Heart left ventricle (tissue), 13 donors: ENCODE measurements around the gene ANKRD9.

Experiments used
- POLR2A ChIP-seq, 2 donors: fragments of 450-650 bp; IDR thresholded peaks; one replicate each; pipeline ENCODE4 v1.6.1; 2017; ENCODE audit warnings: antibody characterized with exemption in 2 of 2, mild to moderate bottlenecking in 2 of 2, moderate library complexity in 2 of 2
- TF ChIP-seq, protein P1 (sequence below), 12 donors: fragments of 200-600 bp; sonication (generic) in 4 of 12; IDR thresholded peaks; one replicate each; pipeline versions ENCODE4 v1.5.0 to v1.8.0; 2018 to 2022; ENCODE audit warnings: antibody characterized with exemption in 12 of 12, mild to moderate bottlenecking in 5 of 12
- donor health status: ischemic (EF 13 %, LVEDD 7.1; RV severe dilation, severe dysfunction).
- donor health status: DM: no; HTN: yes; CAD: no.
- donor health status: DM: no; HTN: no; CAD: no.
- donor health status: ischemic (EF 25% LVEDD 6.9; RV normal size, moderate dysfunction).
- donor health status: ischemic (EF 25% LVEDD 5.7; RV mildly dilated, moderate dysfunction).
- donor health status: ischemic (EF 35%, LVEDD 5.7; RV mildly dilated, moderate dysfunction).
- donor health status: nonischemic (EF 11% LVEDD 7.7; RV severe dilation, severe dysfunction).
- donor health status: DM: yes; HTN: yes; CAD: no.
- donor health status: PGD.
- donor health status: ischemic (EF 29% LVEDD 5.4; RV normal size, mild dysfunction).
- donor health status: nonischemic (EF 23%, LVEDD 6.1; RV moderate dilation, normal function).

DNA sequence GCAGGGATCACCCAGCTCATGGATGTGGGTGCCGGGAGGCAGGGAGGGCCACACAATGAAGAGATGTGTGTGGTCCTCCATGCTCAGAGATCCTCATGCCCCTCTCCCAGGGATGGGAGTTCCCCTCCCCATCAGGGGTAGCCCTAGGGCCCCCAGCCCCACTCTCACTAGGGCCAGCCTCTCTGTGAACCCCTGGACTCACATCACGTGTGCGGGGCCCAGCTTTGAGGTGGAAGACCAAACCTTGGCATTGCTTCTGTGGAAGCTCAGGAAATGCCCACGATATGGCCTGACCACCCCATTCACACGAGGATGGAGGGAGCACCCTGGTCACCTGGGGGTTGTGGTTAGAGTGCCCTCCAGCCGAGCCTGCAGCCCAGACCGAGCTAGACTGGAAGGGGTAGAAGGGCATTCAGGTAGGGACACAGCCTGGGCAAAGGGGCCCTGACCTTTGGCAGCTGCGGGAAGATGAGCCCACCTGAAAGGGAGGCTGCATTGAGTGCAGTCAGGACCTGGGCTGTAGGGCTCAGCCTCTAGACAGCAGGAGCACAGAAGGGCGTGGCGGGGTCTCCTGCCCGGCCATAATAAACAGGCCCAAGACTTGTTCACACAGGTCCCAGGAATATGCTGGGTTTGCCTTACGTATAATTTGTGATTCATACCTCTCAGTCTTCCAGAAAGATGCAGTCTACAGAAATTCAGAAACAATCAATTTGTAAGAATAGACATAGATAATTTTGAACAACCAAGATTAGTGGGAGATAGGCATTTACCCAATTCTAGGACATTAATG is 48.1 kb upstream of the ANKRD9 start:
- TF ChIP-seq, protein P1, sequence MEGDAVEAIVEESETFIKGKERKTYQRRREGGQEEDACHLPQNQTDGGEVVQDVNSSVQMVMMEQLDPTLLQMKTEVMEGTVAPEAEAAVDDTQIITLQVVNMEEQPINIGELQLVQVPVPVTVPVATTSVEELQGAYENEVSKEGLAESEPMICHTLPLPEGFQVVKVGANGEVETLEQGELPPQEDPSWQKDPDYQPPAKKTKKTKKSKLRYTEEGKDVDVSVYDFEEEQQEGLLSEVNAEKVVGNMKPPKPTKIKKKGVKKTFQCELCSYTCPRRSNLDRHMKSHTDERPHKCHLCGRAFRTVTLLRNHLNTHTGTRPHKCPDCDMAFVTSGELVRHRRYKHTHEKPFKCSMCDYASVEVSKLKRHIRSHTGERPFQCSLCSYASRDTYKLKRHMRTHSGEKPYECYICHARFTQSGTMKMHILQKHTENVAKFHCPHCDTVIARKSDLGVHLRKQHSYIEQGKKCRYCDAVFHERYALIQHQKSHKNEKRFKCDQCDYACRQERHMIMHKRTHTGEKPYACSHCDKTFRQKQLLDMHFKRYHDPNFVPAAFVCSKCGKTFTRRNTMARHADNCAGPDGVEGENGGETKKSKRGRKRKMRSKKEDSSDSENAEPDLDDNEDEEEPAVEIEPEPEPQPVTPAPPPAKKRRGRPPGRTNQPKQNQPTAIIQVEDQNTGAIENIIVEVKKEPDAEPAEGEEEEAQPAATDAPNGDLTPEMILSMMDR (IDR thresholded peaks at IDR 0.05), result no peak
- no peak for TF ChIP-seq POLR2A (IDR thresholded peaks at IDR 0.05)
